GM12872 (cell line): ENCODE measurements around the gene TSEN54.

Experiments
- TF ChIP-seq, protein P1 (sequence below): IDR thresholded peaks from 3 replicates; pipeline ENCODE4 v1.5.1; 2011; ENCODE audit warnings: low read depth, mild to moderate bottlenecking, low read length, moderate library complexity; ENCODE audit not compliant: insufficient read depth

The TSEN54 gene

DNA sequence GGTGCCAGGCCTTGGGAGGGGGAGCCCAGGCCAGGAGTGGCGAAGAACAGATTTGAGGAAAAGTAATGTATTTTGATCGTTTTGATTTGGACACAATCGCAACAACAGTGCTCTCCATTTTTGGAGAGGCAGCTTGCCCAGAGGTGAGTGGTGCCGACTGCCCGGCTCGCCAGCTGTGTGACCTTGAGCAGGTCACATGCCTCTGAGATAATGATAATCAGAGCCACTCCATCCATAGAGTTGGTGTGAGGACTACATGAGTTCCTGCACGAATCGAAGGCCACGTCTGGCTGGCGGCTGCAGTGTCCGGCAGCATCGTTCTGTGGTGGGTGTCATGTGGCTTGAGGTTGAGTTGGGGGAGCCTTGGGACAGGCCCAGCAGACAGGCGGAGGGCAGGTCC lies 29.9 kb downstream of the TSEN54 start:
- TF ChIP-seq, protein P1, sequence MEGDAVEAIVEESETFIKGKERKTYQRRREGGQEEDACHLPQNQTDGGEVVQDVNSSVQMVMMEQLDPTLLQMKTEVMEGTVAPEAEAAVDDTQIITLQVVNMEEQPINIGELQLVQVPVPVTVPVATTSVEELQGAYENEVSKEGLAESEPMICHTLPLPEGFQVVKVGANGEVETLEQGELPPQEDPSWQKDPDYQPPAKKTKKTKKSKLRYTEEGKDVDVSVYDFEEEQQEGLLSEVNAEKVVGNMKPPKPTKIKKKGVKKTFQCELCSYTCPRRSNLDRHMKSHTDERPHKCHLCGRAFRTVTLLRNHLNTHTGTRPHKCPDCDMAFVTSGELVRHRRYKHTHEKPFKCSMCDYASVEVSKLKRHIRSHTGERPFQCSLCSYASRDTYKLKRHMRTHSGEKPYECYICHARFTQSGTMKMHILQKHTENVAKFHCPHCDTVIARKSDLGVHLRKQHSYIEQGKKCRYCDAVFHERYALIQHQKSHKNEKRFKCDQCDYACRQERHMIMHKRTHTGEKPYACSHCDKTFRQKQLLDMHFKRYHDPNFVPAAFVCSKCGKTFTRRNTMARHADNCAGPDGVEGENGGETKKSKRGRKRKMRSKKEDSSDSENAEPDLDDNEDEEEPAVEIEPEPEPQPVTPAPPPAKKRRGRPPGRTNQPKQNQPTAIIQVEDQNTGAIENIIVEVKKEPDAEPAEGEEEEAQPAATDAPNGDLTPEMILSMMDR, result no peak

DNA sequence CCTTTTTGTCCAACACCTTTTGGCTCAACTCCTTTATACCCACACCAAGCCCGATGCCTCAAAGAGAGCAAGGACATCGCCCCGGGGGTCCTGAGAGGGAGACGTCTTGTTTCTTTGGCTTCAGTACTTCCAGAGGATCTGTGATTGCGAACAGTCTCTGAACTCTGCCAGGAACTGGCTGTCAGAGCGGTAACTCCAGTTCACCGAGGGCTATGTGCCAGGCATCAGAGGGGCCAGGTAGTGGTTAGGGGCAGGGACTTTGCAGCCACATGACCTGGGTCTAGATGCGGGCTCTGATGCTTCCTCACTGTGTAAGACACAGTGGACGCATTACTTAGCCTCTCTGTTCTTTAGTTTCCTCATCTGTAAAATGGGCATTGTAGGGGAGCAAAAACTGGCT lies 30.8 kb downstream of the TSEN54 start:
- TF ChIP-seq, protein P1, result no peak

DNA sequence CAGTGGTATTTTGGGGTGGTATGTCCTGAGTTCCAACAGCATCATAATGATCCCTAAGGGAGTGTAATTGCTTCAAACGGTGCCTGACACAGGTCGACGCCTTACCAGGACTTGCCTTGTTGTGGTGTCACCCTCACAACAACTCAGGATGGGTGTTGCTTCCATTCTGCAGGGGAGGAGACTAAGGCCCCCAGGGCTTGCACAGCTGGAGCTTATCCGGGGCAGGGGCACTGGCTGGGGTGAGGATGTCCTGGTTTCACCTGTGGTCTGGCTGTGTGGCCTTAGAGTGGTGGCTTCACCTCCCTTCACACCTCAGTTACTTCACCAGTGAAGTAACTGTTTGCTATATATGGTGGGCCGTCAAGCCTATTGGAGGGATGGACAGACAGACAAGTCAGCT lies 32.5 kb downstream of the TSEN54 start:
- TF ChIP-seq, protein P1, result no peak

DNA sequence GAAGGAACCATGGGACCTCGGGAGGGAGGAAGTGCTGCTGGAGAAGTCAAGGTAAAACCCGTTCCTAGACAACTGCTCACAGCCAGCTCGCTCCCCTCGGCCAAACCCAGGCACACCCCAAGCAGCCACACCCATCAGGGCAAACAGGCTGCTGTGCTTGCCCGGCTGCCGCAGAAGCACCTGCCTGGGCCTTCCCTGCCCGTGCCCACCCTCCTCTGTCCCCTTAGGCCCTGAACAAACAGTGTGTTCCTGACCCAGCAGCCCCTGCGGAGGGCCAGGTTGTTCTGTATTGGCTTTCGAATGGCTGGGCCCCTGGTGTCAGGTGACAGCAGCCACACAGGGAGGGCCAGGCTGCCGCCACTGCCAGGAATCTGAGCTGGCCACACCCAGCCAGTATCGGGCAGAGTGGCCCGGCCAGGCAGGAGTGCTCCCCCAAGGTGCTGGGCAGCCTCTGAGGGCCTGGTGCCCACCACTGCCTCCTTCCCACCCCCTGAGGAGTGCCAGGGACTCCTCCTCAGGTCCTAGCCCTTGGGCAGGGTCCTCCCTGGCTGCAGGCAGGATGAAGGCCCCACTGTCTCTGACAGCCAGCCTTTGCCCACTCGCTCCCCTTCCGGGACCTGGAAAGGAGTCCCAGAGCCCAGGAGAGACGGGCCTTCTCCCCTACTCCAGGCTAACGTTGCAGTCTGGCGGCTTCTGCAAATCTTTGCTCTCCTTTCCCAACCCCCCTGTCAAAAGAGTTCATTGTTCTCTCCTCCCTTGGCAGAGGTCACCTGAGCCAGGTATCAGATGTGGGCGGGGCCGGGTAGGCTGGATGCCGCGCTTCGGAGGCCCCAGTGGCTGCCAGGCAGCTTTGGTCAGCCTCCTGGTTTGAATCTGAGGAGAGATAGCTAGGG lies 33.2 kb downstream of the TSEN54 start:
- TF ChIP-seq, protein P1, result no peak

DNA sequence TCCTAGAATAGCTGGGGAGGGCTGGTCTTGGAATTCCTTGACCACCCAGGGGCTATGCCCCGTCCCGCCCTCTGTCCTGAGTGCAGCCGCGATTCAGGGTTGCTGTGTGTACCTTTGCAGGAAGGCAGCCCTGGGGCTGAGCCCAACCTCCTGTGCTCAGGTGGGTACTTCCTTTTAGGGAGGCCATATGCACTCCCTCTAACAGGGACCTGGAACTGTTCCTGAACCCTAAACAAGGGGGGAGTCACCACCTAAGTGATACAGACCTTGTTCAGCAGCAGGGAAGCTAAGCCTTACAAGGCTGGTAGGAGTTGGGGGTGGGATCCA lies 33.8 kb downstream of the TSEN54 start:
- TF ChIP-seq, protein P1, result no peak

DNA sequence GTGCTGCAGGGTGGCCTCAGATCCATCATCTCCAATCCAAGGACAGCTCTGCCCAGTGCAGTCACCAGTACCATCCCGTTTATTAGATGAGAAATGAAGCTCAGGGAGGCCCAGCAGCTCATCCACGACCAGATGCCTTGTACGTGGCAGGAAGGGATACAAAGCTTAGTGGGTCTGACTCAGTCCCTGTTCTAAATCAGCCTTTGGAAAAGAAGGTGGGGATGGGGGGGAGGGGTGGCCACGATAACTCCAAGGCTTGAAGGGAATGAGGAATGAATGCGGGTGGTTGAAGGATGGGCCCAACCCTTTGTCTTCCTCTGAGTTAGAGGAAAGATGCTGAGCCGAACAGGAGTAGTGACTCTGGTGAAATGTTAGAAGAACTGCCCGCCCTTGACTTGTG lies 34.9 kb downstream of the TSEN54 start:
- TF ChIP-seq, protein P1, result no peak

DNA sequence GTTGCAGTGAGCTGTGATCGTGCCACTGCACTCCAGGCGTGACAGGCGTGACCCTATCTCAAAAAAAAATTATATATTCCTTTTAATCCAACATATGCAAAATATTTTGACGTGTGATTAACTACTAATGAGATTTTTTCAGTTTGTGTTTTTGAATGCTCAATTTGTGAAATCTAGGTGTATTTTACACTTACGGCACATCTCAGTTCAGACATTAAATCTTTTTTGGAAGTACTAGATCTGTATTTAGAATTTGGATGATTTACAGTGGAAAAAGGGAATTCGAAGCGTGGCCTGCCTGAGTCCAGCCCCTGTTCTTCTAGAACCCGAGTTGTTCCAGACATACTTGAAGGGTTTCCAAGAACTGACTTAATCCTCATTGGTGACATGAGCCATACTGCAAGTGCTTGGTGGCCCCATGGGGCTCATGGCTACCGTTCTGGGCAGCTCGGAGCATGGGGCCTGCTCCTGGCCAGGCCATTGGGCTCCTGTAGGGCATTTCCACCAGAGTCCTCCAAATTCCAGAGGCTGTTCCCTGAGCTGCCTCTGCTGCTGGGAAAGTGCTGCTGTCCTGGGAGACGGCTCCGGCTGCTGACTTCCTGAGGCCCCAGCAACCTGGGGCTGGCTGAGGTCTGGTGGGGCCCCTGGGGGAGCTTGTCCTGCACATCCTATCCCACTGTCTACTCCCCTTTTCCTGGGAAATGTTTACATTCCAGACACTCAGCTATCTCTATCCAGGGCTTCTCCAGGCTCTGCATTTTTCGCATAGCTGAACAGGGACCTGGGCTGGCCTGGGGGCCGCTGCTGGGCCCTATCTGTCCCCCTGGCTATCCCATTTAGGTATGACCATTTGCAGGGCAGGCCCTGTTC lies 36.3 kb downstream of the TSEN54 start:
- TF ChIP-seq, protein P1, result no peak
